Thyroid gland (tissue), 4 donors: ENCODE data around the gene CHRDL2.

Source experiments
- POLR2A ChIP-seq, 2 donors: fragments of 450-650 bp; IDR thresholded peaks; one replicate each; pipeline ENCODE4 v1.6.1; 2017; ENCODE audit warnings: antibody characterized with exemption in 2 of 2, mild to moderate bottlenecking in 2 of 2, moderate library complexity in 1 of 2
- TF ChIP-seq, protein P1 (sequence below), 6 experiments: fragments of 200-600 bp in 3 of 6; fragments of 450-650 bp in 3 of 6; sonication (generic) in 3 of 6; IDR thresholded peaks; one replicate each; pipeline ENCODE4 v1.5.1; 2016 to 2019; ENCODE audit warnings: antibody characterized with exemption in 6 of 6, mild to moderate bottlenecking in 2 of 6, inconsistent platforms in 1 of 6, moderate library complexity in 1 of 6

GRCh38 chr11:74684661-74685060, 46.6 kb downstream of the CHRDL2 start:
- TF ChIP-seq, protein P1, sequence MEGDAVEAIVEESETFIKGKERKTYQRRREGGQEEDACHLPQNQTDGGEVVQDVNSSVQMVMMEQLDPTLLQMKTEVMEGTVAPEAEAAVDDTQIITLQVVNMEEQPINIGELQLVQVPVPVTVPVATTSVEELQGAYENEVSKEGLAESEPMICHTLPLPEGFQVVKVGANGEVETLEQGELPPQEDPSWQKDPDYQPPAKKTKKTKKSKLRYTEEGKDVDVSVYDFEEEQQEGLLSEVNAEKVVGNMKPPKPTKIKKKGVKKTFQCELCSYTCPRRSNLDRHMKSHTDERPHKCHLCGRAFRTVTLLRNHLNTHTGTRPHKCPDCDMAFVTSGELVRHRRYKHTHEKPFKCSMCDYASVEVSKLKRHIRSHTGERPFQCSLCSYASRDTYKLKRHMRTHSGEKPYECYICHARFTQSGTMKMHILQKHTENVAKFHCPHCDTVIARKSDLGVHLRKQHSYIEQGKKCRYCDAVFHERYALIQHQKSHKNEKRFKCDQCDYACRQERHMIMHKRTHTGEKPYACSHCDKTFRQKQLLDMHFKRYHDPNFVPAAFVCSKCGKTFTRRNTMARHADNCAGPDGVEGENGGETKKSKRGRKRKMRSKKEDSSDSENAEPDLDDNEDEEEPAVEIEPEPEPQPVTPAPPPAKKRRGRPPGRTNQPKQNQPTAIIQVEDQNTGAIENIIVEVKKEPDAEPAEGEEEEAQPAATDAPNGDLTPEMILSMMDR (IDR thresholded peaks at IDR 0.05): no peak
- no peak for TF ChIP-seq POLR2A (IDR thresholded peaks at IDR 0.05)
